Activated T-cell treated with anti-CD3 and anti-CD28 coated beads, Interleukin-2, amount 50 U/mL, for 1 hour (primary cell): ENCODE measurements around the gene TSLP.

Experiments
- DNase-seq: peaks from one replicate; pipeline ENCODE4 v3.0.0-alpha.2; 2020

TSLP gene

DNA sequence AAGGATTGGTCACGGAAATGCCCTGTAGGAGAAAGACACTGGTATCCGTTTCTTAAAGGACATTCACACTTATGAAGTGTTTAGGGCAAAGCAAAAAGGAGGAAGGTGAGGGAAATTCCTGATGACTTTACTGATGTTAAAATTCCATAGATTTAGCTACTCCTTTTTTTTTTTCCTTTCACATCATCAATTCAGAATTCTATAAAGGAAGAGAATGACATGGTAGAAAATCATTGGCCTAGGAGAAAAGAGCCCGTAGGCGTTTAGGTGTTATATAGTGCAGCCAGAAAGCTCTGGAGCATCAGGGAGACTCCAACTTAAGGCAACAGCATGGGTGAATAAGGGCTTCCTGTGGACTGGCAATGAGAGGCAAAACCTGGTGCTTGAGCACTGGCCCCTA is at the start of gene TSLP:
Gene TSLP, plus strand, starts transcription at position 301 of the 400 bp plus-strand sequence. CDS start 178 bp downstream, outside the sequence.
- DNase-seq, result no peak

DNA sequence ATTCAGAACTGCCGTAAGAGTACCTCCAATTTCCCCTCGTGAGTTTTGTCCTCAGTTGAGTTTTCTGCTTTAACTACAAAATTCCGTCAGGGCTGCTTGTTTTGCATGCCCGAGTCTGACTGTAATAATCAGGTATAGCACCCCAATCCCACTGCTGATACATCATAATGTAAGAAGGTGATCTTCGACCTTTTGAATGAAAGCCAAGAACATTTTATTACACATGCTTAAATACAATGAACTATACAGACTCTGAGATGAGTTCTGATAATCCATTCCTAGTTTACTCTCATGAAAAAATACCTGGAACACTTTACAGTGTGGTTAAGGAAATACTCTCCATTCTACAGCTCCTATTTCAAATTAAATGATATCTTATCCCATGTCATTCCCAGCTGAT is 49.2 kb upstream of the TSLP start:
- no peak for DNase-seq

DNA sequence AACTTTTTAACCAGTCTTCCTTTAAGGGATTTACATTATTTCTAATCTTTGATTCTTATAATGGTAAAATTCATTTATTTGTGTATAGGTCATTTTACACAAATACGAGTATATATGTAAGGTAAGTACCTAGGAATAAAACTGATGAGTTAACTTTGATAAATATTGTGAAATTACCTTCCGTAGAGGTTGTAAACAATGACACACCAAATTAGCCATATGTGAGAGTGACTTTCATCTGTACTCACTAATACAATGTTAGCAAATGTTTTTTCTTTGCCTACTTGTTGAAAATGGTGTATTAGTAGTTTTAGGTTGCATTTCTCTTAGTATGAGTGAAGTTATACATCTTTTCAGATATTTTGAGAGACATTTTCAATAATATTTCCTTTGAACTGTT is 42.6 kb upstream of the TSLP start:
- DNase-seq, result no peak

- no peak for DNase-seq
These were observed 27.6 kb upstream of the TSLP start for GRCh38 chr5:111043712-111044506.

GRCh38 chr5:111058064-111058463 is 13.4 kb upstream of the TSLP start:
- DNase-seq, result no peak

GRCh38 chr5:111060169-111060568 is 11.3 kb upstream of the TSLP start:
- no peak for DNase-seq

DNA sequence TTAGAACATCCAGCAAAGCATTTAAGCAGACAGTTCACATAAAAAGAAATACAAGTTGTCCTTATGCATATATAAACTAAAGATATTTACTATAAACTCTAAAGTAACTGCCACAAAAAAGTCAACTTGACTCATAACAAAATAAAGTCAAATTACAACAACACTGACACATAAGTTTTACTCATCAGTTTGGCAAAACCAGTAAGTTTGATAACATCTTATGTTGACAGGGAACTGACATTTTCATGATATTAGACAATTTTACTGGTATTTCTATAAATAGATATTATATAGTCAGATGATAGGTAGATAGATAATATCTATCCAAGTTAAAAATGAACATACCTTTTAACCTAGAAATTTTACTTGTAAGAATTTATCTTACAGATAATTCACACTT is 9.9 kb upstream of the TSLP start:
- no peak for DNase-seq

DNA sequence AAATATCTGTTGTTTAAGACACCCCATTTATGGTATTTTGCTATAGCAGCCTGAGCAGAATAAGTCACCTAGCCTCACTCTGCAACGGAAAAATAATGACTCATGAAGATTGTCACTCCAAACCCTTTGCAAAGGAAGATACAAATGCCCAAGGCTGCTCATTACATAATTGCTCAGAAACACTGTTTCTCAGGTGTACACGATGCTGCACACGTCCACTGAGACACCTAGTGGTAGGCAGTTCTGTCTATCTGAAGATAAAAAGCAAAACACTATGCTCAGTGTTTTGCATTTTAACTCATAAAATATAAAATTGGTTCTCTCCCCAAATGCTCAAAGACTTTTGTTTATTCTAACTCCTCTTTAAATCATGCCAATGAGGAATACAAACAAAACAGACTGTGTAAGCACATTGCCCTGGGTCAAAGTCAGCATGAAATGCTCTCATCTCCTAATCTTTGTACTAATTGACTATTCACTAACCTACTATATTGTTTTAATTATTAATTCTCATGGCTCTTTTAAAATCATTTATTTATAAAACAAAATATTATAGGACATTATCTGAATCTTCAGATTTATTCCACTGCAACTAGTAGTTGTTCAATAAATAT is 7.7 kb upstream of the TSLP start:
- DNase-seq, result no peak

GRCh38 chr5:111066261-111066938 is 5.1 kb upstream of the TSLP start:
- DNase-seq, result no peak

- no peak for DNase-seq
These were observed 3.3 kb upstream of the TSLP start for GRCh38 chr5:111068213-111068612.

DNA sequence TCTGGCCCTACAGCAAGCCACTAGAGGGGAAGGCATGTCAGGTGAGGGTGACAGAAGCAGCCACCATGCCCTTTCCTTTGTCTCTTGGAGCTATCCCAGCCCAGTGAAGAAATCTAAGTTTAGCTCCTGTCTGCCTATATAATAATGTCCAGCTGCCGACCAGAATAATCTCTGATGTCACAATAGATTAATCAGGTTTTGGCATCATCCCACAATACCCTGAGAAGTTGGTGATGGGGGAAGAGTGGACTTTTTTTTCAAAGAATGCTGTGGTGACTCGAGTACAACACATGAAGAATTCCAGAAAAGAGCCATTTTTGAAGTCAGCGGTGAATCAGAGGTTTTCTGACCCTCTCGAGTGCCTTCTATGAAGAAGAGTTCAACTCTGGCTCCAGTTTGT is 1.7 kb upstream of the TSLP start:
- no peak for DNase-seq

DNA sequence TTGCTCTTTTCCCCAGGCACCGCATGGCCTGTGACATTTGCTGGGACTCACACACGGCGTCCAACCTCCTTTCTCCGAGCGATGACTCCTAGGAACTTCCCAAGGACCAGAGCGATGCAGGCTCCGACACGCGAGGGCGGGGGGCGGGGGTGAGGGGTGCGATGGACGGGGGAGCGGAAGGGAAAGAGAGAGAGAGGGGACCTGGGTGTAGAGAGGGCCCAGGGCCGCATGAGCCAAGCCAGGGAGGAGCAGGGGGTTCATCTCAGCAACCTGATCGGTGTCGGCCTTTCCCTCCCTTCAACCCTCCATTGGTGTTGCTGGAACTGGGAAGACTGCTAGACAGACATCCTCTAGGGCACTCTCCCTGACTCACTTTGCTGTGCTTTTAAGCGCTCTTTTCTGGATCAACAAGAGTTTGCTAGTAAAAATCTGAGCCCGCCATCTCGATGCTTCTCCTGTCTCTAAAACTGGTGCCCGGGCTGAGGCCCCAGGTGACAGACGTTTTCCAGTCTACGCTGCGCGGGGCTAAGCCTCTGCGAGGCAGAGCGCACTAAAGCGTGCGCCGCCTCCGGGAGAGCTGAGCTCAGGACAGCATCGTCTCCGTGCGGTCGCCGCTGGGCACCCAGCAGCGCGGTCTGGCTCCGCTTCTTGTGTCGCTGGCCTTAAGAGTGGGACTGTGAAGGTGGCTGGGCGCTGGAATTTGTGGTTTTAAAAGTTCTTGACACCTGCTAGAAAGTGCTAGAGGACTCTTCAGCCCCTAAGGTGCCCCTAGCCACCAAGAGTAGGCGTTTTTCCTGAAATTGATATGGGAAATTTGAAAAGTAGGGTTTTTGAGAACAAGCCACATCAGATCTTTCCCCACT is 1.0 kb upstream of the TSLP start:
- DNase-seq, result peak; percentile 26

GRCh38 chr5:111072949-111073682 is 1.6 kb downstream of the TSLP start:
- DNase-seq, result peak; percentile 61

DNA sequence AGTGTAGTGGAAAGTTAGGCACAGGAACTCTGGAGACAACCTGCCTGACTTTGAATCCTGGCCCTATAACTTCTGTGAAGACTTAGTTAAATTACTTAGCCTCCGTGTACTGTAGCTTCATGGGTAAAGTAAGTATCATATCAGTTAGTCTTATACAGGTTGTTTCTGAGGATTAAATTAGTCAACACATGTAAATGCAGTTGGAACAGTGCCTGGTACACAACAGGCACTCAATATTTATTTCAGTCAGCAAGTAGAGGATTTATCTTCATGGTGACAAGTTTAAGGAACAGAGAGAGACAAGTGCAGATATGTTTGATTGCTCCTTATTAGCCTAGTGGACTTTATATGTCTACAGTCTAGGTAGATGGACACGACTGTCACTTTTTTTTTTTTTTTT is 2.7 kb downstream of the TSLP start:
- DNase-seq, result no peak

DNA sequence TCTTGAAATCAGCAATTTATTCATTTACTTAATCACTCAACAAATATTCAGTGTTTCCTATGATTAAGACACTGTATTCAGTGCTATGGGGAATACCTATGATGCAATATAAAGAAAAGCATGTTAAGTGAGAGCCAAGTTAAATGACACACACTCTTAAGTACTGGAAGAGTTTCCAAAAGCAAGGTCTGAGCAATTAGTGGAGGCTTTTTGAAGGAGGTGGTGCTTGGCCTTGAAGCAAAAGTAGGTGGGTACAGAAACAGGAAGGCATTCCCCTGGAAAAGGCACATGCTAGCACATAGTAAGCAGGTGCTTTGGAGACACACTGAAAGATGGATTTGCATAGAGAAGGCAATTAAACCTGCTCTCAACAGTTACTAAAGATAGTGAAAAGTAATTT is 4.0 kb downstream of the TSLP start:
- DNase-seq, result no peak

GRCh38 chr5:111076091-111076490 is 4.6 kb downstream of the TSLP start:
- no peak for DNase-seq

DNA sequence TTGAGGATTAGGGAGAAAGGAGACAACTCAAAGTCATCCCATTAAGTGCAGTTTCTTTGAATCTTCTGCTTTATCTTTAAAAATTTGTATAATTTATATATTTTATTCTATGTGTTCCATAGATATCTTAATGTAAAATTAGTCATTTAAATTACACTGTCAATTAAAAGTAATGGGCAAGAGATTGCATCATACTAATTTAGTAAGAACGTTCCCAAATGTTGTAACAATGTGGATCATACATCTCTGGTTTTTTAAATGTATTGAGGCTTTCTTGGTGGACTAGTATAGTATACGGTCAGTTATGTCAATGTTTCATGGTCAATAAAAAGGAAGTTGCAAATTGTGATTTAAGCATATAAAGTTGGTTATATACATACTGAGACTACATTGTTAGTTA is 6.2 kb downstream of the TSLP start:
- no peak for DNase-seq

DNA sequence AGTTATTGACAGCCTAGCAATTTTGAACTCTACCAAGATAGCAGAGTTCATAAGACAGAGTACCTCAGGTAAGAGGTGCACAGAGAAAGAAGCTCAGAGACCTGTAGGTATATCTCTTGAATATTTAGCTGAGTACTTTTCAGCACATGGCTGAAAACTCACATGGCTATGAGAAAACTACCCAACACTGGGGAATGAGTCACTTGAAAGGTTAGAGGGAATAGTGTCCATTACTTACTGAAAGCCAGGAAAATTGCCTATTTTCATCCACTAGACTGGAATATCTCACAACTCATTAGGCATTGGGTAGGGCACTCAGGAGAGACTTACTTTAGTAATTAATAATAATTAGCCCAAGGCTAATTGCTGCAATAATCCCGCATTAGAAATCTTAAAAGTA is 8.3 kb downstream of the TSLP start:
- DNase-seq, result no peak

DNA sequence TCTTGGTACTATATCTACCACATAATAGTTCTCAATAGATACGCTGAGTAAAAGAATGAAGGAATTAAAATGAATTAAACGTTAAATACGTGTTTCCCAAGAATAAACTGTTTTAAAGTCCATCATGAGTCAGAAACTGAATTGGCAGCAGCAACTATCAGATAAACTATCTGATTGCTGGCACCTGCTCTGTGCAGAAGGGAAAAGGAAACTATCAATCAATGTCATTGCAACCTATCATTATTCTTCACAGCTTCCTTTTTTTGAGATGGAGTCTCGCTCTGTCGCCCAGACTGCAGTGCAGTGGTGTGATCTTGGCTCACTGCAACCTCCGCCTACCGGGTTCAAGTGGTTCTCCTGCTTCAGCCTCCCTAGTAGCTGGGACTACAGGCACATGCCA is 11.8 kb downstream of the TSLP start:
- DNase-seq, result no peak

DNA sequence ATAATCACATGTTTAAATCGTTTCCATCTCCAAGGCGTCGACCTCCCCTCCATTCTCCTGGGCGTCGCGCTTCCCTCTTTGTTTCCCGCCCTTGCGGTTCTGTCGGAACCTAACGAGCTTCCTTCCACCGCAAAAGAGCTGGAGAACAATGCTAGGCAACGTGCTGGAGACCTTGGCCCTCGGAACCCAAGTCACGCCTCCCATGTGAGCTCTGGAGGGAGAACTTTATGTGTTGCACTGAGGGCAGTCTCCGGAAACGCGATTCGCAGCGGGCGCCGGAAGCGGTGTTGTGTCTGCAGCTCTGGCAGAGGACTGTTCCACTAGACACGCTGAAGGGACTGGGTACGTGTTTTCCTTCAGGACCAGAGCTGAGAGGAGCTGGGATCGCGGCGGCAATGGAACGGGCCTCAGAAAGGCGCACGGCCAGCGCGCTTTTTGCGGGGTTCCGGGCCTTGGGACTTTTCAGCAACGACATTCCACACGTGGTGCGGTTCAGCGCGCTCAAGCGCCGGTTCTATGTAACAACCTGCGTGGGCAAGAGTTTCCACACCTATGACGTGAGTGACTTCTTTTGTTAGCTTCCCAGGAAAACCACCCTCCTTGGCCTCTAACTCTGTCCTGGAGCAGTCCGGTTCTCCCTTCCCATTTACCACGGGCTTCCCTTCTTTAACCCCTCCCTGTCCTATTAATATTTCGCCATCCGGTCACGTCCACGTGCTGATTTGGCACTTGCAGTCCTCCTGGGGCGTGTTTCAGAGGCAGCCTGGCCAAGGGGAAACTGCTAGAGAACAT is 20.7 kb downstream of the TSLP start, which contains the start of gene WDR36:
Gene WDR36, plus strand, starts transcription at position 287 of the 792 bp plus-strand sequence. Its CDS starts 109 bp downstream, at position 396.
- DNase-seq, result peak; percentile 91

- DNase-seq, result no peak
These were observed 24.5 kb downstream of the TSLP start for GRCh38 chr5:111095982-111096381.
